Measurements from ENCODE around the gene ABCC5.

- TF ChIP-seq CTCF (IDR thresholded peaks at IDR 0.05) (peak; percentile 75 to 97 (median 89)), POLR2A (IDR thresholded peaks at IDR 0.05) (no peak)
Measured at GRCh38 chr3:184016811-184017671, 643 bp downstream of the ABCC5 start.

Measured in vagina (tissue), 2 donors.